ENCODE measurements around the gene KLK10. TPM values are rescaled to one million over a fixed set of nuclear protein-coding genes. Genes with fewer than 3 reads are reported as not detected.
"Not testable (repeated sequence)": the region's sequence is repeated elsewhere in the genome, so short reads cannot be mapped to it uniquely, and the experiment has no call there.

KLK10 gene
- total and polyA plus RNA-seq, 2 donors (not counting 3 experiments of a cell fraction or from before 2014, with no cell fraction given), result not detected

- Histone ChIP-seq H4K20me1 (replicated peaks; ENCODE audit: control insufficient read depth, extremely low read depth, insufficient read depth, low read length) (no peaks in the 10 kb centered on the region), H3K79me2 (ENCODE audit: control insufficient read depth, insufficient read depth, low read length) (no peaks in the 10 kb centered on the region), H3K4me1 (ENCODE audit: control insufficient read depth, extremely low read depth, insufficient read depth, low read length) (no peaks in the 10 kb centered on the region), H3K9me1 (replicated peaks; ENCODE audit: control insufficient read depth, extremely low read depth, insufficient read depth, low read length) (no peaks in the 10 kb centered on the region), H3K27ac (ENCODE audit: insufficient read depth, low read depth, low read length) (no peak overlapping the region), H2AFZ (ENCODE audit: low read depth, low read length) (no peak overlapping the region), H3K4me2 (ENCODE audit: insufficient read depth, low read length) (no peak overlapping the region), H3K27me3 (ENCODE audit: control insufficient read depth in 2 of 2, insufficient read depth in 2 of 2, low read length in 2 of 2) (no peaks in the 10 kb centered on the region), H3K36me3 (ENCODE audit: control insufficient read depth in 2 of 2, extremely low read depth in 1 of 2, insufficient read depth in 2 of 2, low read length in 2 of 2) (no peaks in the 10 kb centered on the region), H3K9ac (replicated peaks; ENCODE audit: extremely low read depth, insufficient read depth, low read length) (no peak overlapping the region), H3K9me3 (replicated peaks; ENCODE audit: control insufficient read depth, insufficient read depth, low read length) (no peaks in the 10 kb centered on the region), H3K4me3 (replicated peaks in 1 of 3; ENCODE audit: insufficient read depth in 1 of 3, low read depth in 1 of 3, low read length in 3 of 3) (no peak overlapping the region)
- CTCF ChIA-PET, result interaction anchor here (0.7 kb wide), 1 partner anchor 24 kb away, joined by 3 read pairs; no protein-coding TSS in a partner anchor
- BruUV-seq (replicated peaks), result no TSS peak
- dilution Hi-C loops (cut with MboI; ENCODE audit: extremely low pct_ligation_motif_present, low sequenced_read_pairs) (no loop called here), intact Hi-C loops (cut with micrococcal nuclease) (no loop called here)
- TF ChIP-seq EZH2 (IDR thresholded peaks at IDR 0.05; ENCODE audit: borderline replicate concordance, low read depth, low read length, severe bottlenecking) (no peak), CTCF (IDR thresholded peaks at IDR 0.05; ENCODE audit: extremely low read depth in 1 of 2, insufficient read depth in 1 of 2, low read depth in 1 of 2, low read length in 2 of 2) (no peak), MAX (IDR thresholded peaks at IDR 0.05; ENCODE audit: insufficient read depth, insufficient read length) (no peak), POLR2AphosphoS5 (IDR thresholded peaks at IDR 0.05; ENCODE audit: insufficient read depth, low read depth, low read length) (no peak), JUN (IDR thresholded peaks at IDR 0.05; ENCODE audit: borderline replicate concordance, insufficient read depth, insufficient read length, low read depth) (no peak)
- no peak for DNase-seq (ENCODE audit: low read depth, low spot score)
- FAIRE-seq, result no peak
- POLR2A ChIA-PET, result no interaction called here
These were observed 26.9 kb downstream of the KLK10 start for GRCh38 chr19:50992666-50993035.

GRCh38 chr19:50984416-50984815 is 35.1 kb downstream of the KLK10 start:
- H3K4me1 ChIP-seq (ENCODE audit: control insufficient read depth, extremely low read depth, insufficient read depth, low read length); H3K27me3 ChIP-seq (ENCODE audit: control insufficient read depth in 2 of 2, insufficient read depth in 2 of 2, low read length in 2 of 2); dilution Hi-C loops (cut with MboI; ENCODE audit: extremely low pct_ligation_motif_present, low sequenced_read_pairs); POLR2A ChIA-PET; H3K9ac ChIP-seq (replicated peaks; ENCODE audit: extremely low read depth, insufficient read depth, low read length); BruUV-seq (replicated peaks); H3K27ac ChIP-seq (ENCODE audit: insufficient read depth, low read depth, low read length); H3K9me1 ChIP-seq (replicated peaks; ENCODE audit: control insufficient read depth, extremely low read depth, insufficient read depth, low read length); DNase-seq (ENCODE audit: low read depth, low spot score); intact Hi-C loops (cut with micrococcal nuclease); H3K79me2 ChIP-seq (ENCODE audit: control insufficient read depth, insufficient read depth, low read length); H3K9me3 ChIP-seq (replicated peaks; ENCODE audit: control insufficient read depth, insufficient read depth, low read length); H4K20me1 ChIP-seq (replicated peaks; ENCODE audit: control insufficient read depth, extremely low read depth, insufficient read depth, low read length); H3K4me3 ChIP-seq (replicated peaks in 1 of 3; ENCODE audit: insufficient read depth in 1 of 3, low read depth in 1 of 3, low read length in 3 of 3); H3K4me2 ChIP-seq (ENCODE audit: insufficient read depth, low read length); H3K36me3 ChIP-seq (ENCODE audit: control insufficient read depth in 2 of 2, extremely low read depth in 1 of 2, insufficient read depth in 2 of 2, low read length in 2 of 2); FAIRE-seq; H2AFZ ChIP-seq (ENCODE audit: low read depth, low read length); CTCF ChIA-PET: not testable (repeated sequence)

Measured in endothelial cell of umbilical vein (primary cell).